ENCODE results near the gene TAOK2. TPM values are rescaled to one million over a fixed set of nuclear protein-coding genes. Genes with fewer than 3 reads are reported as not detected.

The TAOK2 gene
- total and polyA plus RNA-seq, 2 of the 13 experiments (the other 11 are each of a cell fraction or from before 2014, with no cell fraction given): 17.4 to 43.2 TPM

- TF ChIP-seq ZBTB40 (IDR thresholded peaks at IDR 0.05) (no peak), ZBTB40 (CRISPR knock-in tag; IDR thresholded peaks at IDR 0.05) (no peak), SP140L (CRISPR knock-in tag; IDR thresholded peaks at IDR 0.05; ENCODE audit: borderline replicate concordance) (no peak), SNAPC5 (CRISPR knock-in tag; IDR thresholded peaks at IDR 0.05; ENCODE audit: borderline replicate concordance) (no peak), PTBP1 (IDR thresholded peaks at IDR 0.05; ENCODE audit: low read depth, low read length, poor library complexity, severe bottlenecking) (no peak), GTF3A (CRISPR knock-in tag; conservative IDR thresholded peaks at IDR 0.05) (no peak), DR1 (CRISPR knock-in tag; IDR thresholded peaks at IDR 0.05) (no peak), ZNF691 (CRISPR knock-in tag; IDR thresholded peaks at IDR 0.05; ENCODE audit: borderline replicate concordance, low read depth) (no peak), ZBTB7B (CRISPR knock-in tag; IDR thresholded peaks at IDR 0.05) (0 out of 2 replicates have a peak, but pooled peaks have one; percentile 40), EEA1 (CRISPR knock-in tag; IDR thresholded peaks at IDR 0.05; ENCODE audit: borderline replicate concordance) (no peak), ZNF780A (CRISPR knock-in tag; IDR thresholded peaks at IDR 0.05) (no peak)
These were observed 43.0 kb downstream of the TAOK2 start (continued) for GRCh38 chr16:30016555-30017276.

All from HepG2 (cell line).